Suprapubic skin (tissue), 3 donors: ENCODE measurements around the gene FRMD4A.

Source experiments
- CTCF ChIP-seq, 2 donors: fragments of 200-600 bp in 1 of 2; fragments of 450-650 bp in 1 of 2; sonication (generic) in 1 of 2; IDR thresholded peaks; one replicate each; pipeline ENCODE4 v1.5.1; 2016 to 2019; ENCODE audit warnings: antibody characterized with exemption in 2 of 2, mild to moderate bottlenecking in 1 of 2, moderate library complexity in 1 of 2
- EP300 ChIP-seq: sonication (generic); formaldehyde crosslinking; IDR thresholded peaks from one replicate; pipeline ENCODE4 v1.6.1; 2017; ENCODE audit warnings: antibody characterized with exemption
- POLR2A ChIP-seq, 2 donors: fragments of 450-650 bp; IDR thresholded peaks; one replicate each; pipeline ENCODE4 v1.6.1; 2017; ENCODE audit warnings: antibody characterized with exemption in 2 of 2, mild to moderate bottlenecking in 2 of 2, moderate library complexity in 2 of 2

- TF ChIP-seq CTCF (IDR thresholded peaks at IDR 0.05), result no peak
- TF ChIP-seq EP300, result no peak
- TF ChIP-seq POLR2A (IDR thresholded peaks at IDR 0.05), result no peak
These were observed 140.0 kb downstream of the FRMD4A start for GRCh38 chr10:14190702-14191101.
